Mesenchymal stem cell (in vitro differentiated cells and primary cell): Measurements from ENCODE around the gene SMARCD3.

Experiments used
- DNase-seq: peaks from one replicate; pipeline ENCODE4 v3.0.0-alpha.2; 2013
- H2AFZ ChIP-seq: one replicate; pipeline ENCODE4 v1.6.1; 2013; ENCODE audit warnings: low read depth, mild to moderate bottlenecking, control low read depth, inconsistent platforms, low read length, moderate library complexity
- H2AK5ac ChIP-seq: 2 replicates; pipeline ENCODE4 v1.6.1; 2013; ENCODE audit warnings: low read length, moderate library complexity, mild to moderate bottlenecking, inconsistent platforms; ENCODE audit not compliant: severe bottlenecking
- H2BK120ac ChIP-seq: one replicate; pipeline ENCODE4 v1.6.1; 2013; ENCODE audit warnings: low read depth, mild to moderate bottlenecking, inconsistent platforms, low read length, moderate library complexity
- H2BK12ac ChIP-seq, 2 experiments: one replicate each; pipeline ENCODE4 v1.6.1; 2013; ENCODE audit warnings: inconsistent platforms in 2 of 2, low read length in 2 of 2, mild to moderate bottlenecking in 2 of 2, moderate library complexity in 2 of 2, control low read depth in 1 of 2
- H2BK15ac ChIP-seq: one replicate; pipeline ENCODE4 v1.6.1; 2013; ENCODE audit warnings: mild to moderate bottlenecking, low read depth, inconsistent platforms; ENCODE audit not compliant: poor library complexity, severe bottlenecking
- H2BK5ac ChIP-seq: 2 replicates; pipeline ENCODE4 v1.6.1; 2013; ENCODE audit warnings: low read depth, mild to moderate bottlenecking, low read length, control low read depth, inconsistent platforms; ENCODE audit not compliant: poor library complexity, severe bottlenecking
- H3K14ac ChIP-seq, 2 experiments: one replicate each; pipeline ENCODE4 v1.6.1; 2013; ENCODE audit warnings: inconsistent platforms in 2 of 2, low read length in 2 of 2, control low read depth in 1 of 2, mild to moderate bottlenecking in 1 of 2, moderate library complexity in 1 of 2
- H3K18ac ChIP-seq, 2 experiments: one replicate each; pipeline ENCODE4 v1.6.1; 2013; ENCODE audit warnings: inconsistent platforms in 2 of 2, low read length in 2 of 2, control low read depth in 1 of 2, low read depth in 1 of 2, mild to moderate bottlenecking in 1 of 2
- H3K23ac ChIP-seq, 2 experiments: one replicate each; pipeline ENCODE4 v1.6.1; 2013; ENCODE audit warnings: inconsistent platforms in 2 of 2, low read length in 2 of 2, mild to moderate bottlenecking in 2 of 2, moderate library complexity in 2 of 2, control low read depth in 1 of 2
- H3K27ac ChIP-seq: 2 replicates; pipeline ENCODE4 v1.5.1; 2013; ENCODE audit warnings: mild to moderate bottlenecking, moderate library complexity, low read length, control low read depth, inconsistent platforms; ENCODE audit not compliant: poor library complexity, severe bottlenecking
- H3K27me3 ChIP-seq, 2 experiments: 2 replicates each; pipeline versions ENCODE4 v1.6.1 to v1.7.0; 2013; ENCODE audit warnings: low read length in 2 of 2, mild to moderate bottlenecking in 2 of 2, moderate library complexity in 2 of 2, control low read depth in 1 of 2, inconsistent platforms in 1 of 2; ENCODE audit not compliant: control insufficient read depth in 1 of 2, insufficient read depth in 1 of 2
- H3K36me3 ChIP-seq, 2 experiments: 2 replicates each; pipeline versions ENCODE4 v1.6.1 to v1.7.0; 2013; ENCODE audit warnings: low read length in 2 of 2, control low read depth in 1 of 2, inconsistent platforms in 1 of 2, low read depth in 1 of 2, mild to moderate bottlenecking in 1 of 2; ENCODE audit not compliant: insufficient read depth in 2 of 2, control insufficient read depth in 1 of 2
- H3K4ac ChIP-seq, 2 experiments: one replicate each; pipeline ENCODE4 v1.6.1; 2013; ENCODE audit warnings: inconsistent platforms in 2 of 2, low read length in 2 of 2, mild to moderate bottlenecking in 2 of 2, moderate library complexity in 2 of 2, control low read depth in 1 of 2, low read depth in 1 of 2
- H3K4me1 ChIP-seq: 2 replicates; pipeline ENCODE4 v1.6.1; 2013; ENCODE audit warnings: low read depth, low read length, control low read depth; ENCODE audit not compliant: control insufficient read depth, insufficient read depth
- H3K4me2 ChIP-seq: 2 replicates; pipeline ENCODE4 v1.6.1; 2013; ENCODE audit warnings: low read length, mild to moderate bottlenecking, inconsistent platforms; ENCODE audit not compliant: poor library complexity, severe bottlenecking
- H3K4me3 ChIP-seq, 2 experiments: 2 replicates each; pipeline versions ENCODE4 v1.5.1 to v1.7.0; 2013; ENCODE audit warnings: low read length in 2 of 2, mild to moderate bottlenecking in 2 of 2, control low read depth in 1 of 2, low read depth in 1 of 2; ENCODE audit not compliant: insufficient read depth in 1 of 2
- H3K79me1 ChIP-seq: replicated peaks from 2 replicates; pipeline ENCODE4 v1.6.1; 2013; ENCODE audit warnings: mild to moderate bottlenecking, control low read depth, low read length, inconsistent platforms; ENCODE audit not compliant: poor library complexity, severe bottlenecking
- H3K9ac ChIP-seq: 2 replicates; pipeline ENCODE4 v1.7.0; 2013; ENCODE audit warnings: mild to moderate bottlenecking, low read length, moderate library complexity
- H3K9me3 ChIP-seq: 2 replicates; pipeline ENCODE4 v1.7.0; 2013; ENCODE audit warnings: mild to moderate bottlenecking, low read length; ENCODE audit not compliant: control insufficient read depth
- H4K8ac ChIP-seq: one replicate; pipeline ENCODE4 v1.6.1; 2013; ENCODE audit warnings: inconsistent platforms, mild to moderate bottlenecking, low read length, moderate library complexity
- H4K91ac ChIP-seq: one replicate; pipeline ENCODE4 v1.6.1; 2013; ENCODE audit warnings: mild to moderate bottlenecking, low read length, inconsistent platforms
- WGBS: methylation state at CpG from one replicate; pipeline ENCODE4 v1.1.7; 2013; ENCODE audit warnings: mixed read lengths; 5-methylcytosine and 5-hydroxymethylcytosine counted together

The SMARCD3 gene

GRCh38 chr7:151257990-151258389 is 9.5 kb upstream of the SMARCD3 start:
- Histone ChIP-seq H2AFZ (no peak overlapping the region), H4K91ac (no peak overlapping the region), H3K9ac (no peak overlapping the region), H3K27me3 (peaks cover 76 to 81% of the 10 kb centered on the region in 2 experiments), H3K4me2 (no peak overlapping the region), H2BK12ac (no peak overlapping the region), H3K4me1 (peaks cover 3% of the 10 kb centered on the region), H3K18ac (no peak overlapping the region), H3K36me3 (no peaks in the 10 kb centered on the region), H3K23ac (no peak overlapping the region), H3K9me3 (no peaks in the 10 kb centered on the region), H2AK5ac (no peak overlapping the region), H2BK15ac (no peak overlapping the region), H2BK5ac (no peak overlapping the region), H3K4me3 (no peak overlapping the region), H4K8ac (no peak overlapping the region), H3K79me1 (no peaks in the 10 kb centered on the region), H3K4ac (no peak overlapping the region), H3K14ac (no peak overlapping the region), H2BK120ac (no peak overlapping the region), H3K27ac (no peak overlapping the region)
- 93% methylated on average over 7 of the region's 7 CpGs for WGBS
- DNase-seq: no peak

- no peak overlapping the region for H3K4ac ChIP-seq
- WGBS: 71% methylated on average over 16 of the region's 16 CpGs
Measured at GRCh38 chr7:151256410-151257045, 8.0 kb upstream of the SMARCD3 start.

GRCh38 chr7:151255390-151255789 is 6.9 kb upstream of the SMARCD3 start:
- Histone ChIP-seq H4K91ac (no peak overlapping the region), H3K9me3 (no peaks in the 10 kb centered on the region), H4K8ac (no peak overlapping the region), H3K4me2 (no peak overlapping the region), H3K79me1 (peaks cover 3% of the 10 kb centered on the region), H3K4me1 (peaks cover 20% of the 10 kb centered on the region), H2AFZ (no peak overlapping the region), H2BK5ac (no peak overlapping the region), H3K4me3 (no peak overlapping the region), H3K27me3 (peaks cover 51 to 55% of the 10 kb centered on the region in 2 experiments), H3K23ac (no peak overlapping the region), H2BK15ac (no peak overlapping the region), H3K14ac (no peak overlapping the region), H3K27ac (no peak overlapping the region), H3K4ac (no peak overlapping the region), H2BK12ac (no peak overlapping the region), H3K9ac (no peak overlapping the region), H2BK120ac (no peak overlapping the region), H3K18ac (no peak overlapping the region), H2AK5ac (no peak overlapping the region), H3K36me3 (no peaks in the 10 kb centered on the region)
- DNase-seq: no peak
- 74% methylated on average over 7 of the region's 7 CpGs for WGBS

More at GRCh38 chr7:151256410-151257045, 8.0 kb upstream of the SMARCD3 start:
- Histone ChIP-seq H3K9me3 (no peaks in the 10 kb centered on the region), H2AK5ac (no peak overlapping the region), H3K4me1 (peaks cover 10% of the 10 kb centered on the region), H2BK5ac (no peak overlapping the region), H3K27ac (no peak overlapping the region), H2AFZ (no peak overlapping the region), H3K79me1 (peaks cover 2% of the 10 kb centered on the region), H3K4me3 (no peak overlapping the region), H4K8ac (no peak overlapping the region), H3K23ac (no peak overlapping the region), H2BK120ac (no peak overlapping the region), H2BK12ac (no peak overlapping the region), H3K9ac (no peak overlapping the region), H2BK15ac (no peak overlapping the region), H3K27me3 (peaks cover 63 to 67% of the 10 kb centered on the region in 2 experiments), H3K4me2 (no peak overlapping the region), H4K91ac (no peak overlapping the region), H3K14ac (no peak overlapping the region), H3K18ac (no peak overlapping the region), H3K36me3 (no peaks in the 10 kb centered on the region)
- no peak for DNase-seq

- H4K91ac ChIP-seq: no peak overlapping the region
- H3K9ac ChIP-seq: no peak overlapping the region
- H2AFZ ChIP-seq: no peak overlapping the region
- no peak overlapping the region for H3K4me2 ChIP-seq
- peak overlapping the region; percentile 49 for H2BK15ac ChIP-seq
- no peak overlapping the region for H3K27ac ChIP-seq
- H3K9me3 ChIP-seq: no peaks in the 10 kb centered on the region
- peaks cover 25% of the 10 kb centered on the region for H3K4me1 ChIP-seq
- no peak overlapping the region for H2BK12ac ChIP-seq
- no peaks in the 10 kb centered on the region for H3K36me3 ChIP-seq
- no peak overlapping the region for H3K23ac ChIP-seq
- no peak overlapping the region for H2BK120ac ChIP-seq
- no peak overlapping the region for H3K4ac ChIP-seq
- peaks cover 4% of the 10 kb centered on the region for H3K79me1 ChIP-seq
- H3K27me3 ChIP-seq: peaks cover 47 to 50% of the 10 kb centered on the region in 2 experiments
- H3K14ac ChIP-seq: peak overlapping the region in 1 of 2 experiments; percentile 24
- 89% methylated on average over 10 of the region's 11 CpGs for WGBS
- no peak overlapping the region for H2AK5ac ChIP-seq
- no peak for DNase-seq
- H4K8ac ChIP-seq: no peak overlapping the region
- no peak overlapping the region for H3K18ac ChIP-seq
- H2BK5ac ChIP-seq: no peak overlapping the region
- H3K4me3 ChIP-seq: no peak overlapping the region
Measured at GRCh38 chr7:151254851-151255250, 6.4 kb upstream of the SMARCD3 start.
